ENCODE measurements around the gene OR51L1.
A peak's percentile ranks its signal among the peaks of the same experiment; 100 is the strongest.
"Not testable (repeated sequence)": the region's sequence is repeated elsewhere in the genome, so short reads cannot be mapped to it uniquely, and the experiment has no call there.

OR51L1 gene

GRCh38 chr11:4994551-4994950 is at the start of gene OR51L1:
Gene OR51L1, plus strand, starts transcription at chr11:4994851. Its CDS starts 4,132 bp downstream, at chr11:4998983.
- no peak for DNase-seq

- DNase-seq = no peak
Observed at GRCh38 chr11:4947505-4947904, 47.1 kb upstream of the OR51L1 start, which contains the start of gene OR51A4. Gene OR51A4, minus strand, starts transcription at chr11:4947605. Its CDS starts 505 bp downstream, at chr11:4947100.

- not testable (repeated sequence) for DNase-seq
Observed at GRCh38 chr11:4955613-4956012, 39.0 kb upstream of the OR51L1 start, which contains the start of gene OR51A2. Gene OR51A2, minus strand, starts transcription at chr11:4955713. Its CDS starts 0 bp downstream, at chr11:4955713.

GRCh38 chr11:4957396-4957795 is 37.3 kb upstream of the OR51L1 start:
- no peak for DNase-seq

- no peak for DNase-seq
Observed at GRCh38 chr11:4960877-4961276, 33.8 kb upstream of the OR51L1 start.

GRCh38 chr11:4962816-4963215 is 31.8 kb upstream of the OR51L1 start:
- DNase-seq = no peak

GRCh38 chr11:4975436-4975835 is 19.2 kb upstream of the OR51L1 start:
- no peak for DNase-seq

GRCh38 chr11:4979036-4979435 is 15.6 kb upstream of the OR51L1 start:
- no peak for DNase-seq

GRCh38 chr11:4982678-4983077 is 12.0 kb upstream of the OR51L1 start:
- DNase-seq = no peak

- no peak for DNase-seq
Observed at GRCh38 chr11:4983841-4984240, 10.8 kb upstream of the OR51L1 start.

GRCh38 chr11:4991060-4991459 is 3.6 kb upstream of the OR51L1 start:
- DNase-seq = no peak

- DNase-seq = peak; percentile 20 to 65
Observed at GRCh38 chr11:5004424-5005274, 10.0 kb downstream of the OR51L1 start.

GRCh38 chr11:5007561-5007960 is 12.9 kb downstream of the OR51L1 start:
- DNase-seq = no peak

- DNase-seq = no peak
Observed at GRCh38 chr11:5011254-5011653, 16.6 kb downstream of the OR51L1 start.

- no peak for DNase-seq
Observed at GRCh38 chr11:5013012-5013411, 18.4 kb downstream of the OR51L1 start.

- no peak for DNase-seq
Observed at GRCh38 chr11:5021996-5022395, 27.3 kb downstream of the OR51L1 start.

- no peak for DNase-seq
Observed at GRCh38 chr11:5036669-5037068, 42.0 kb downstream of the OR51L1 start.

GRCh38 chr11:5037926-5038325 is 43.3 kb downstream of the OR51L1 start:
- DNase-seq = no peak

GRCh38 chr11:5038341-5038740 is 43.7 kb downstream of the OR51L1 start:
- no peak for DNase-seq

GRCh38 chr11:5040876-5041275 is 46.2 kb downstream of the OR51L1 start:
- DNase-seq = no peak

GRCh38 chr11:5042091-5042490 is 47.4 kb downstream of the OR51L1 start:
- no peak for DNase-seq

GRCh38 chr11:5043380-5043779 is 48.7 kb downstream of the OR51L1 start:
- no peak for DNase-seq

- no peak for DNase-seq
Observed at GRCh38 chr11:5046226-5046625, 51.6 kb downstream of the OR51L1 start, which contains the start of gene OR52J3. Gene OR52J3, plus strand, starts transcription at chr11:5046526. Its CDS starts 0 bp downstream, at chr11:5046526.

- DNase-seq = no peak
Observed at GRCh38 chr11:5046754-5047330, 52.2 kb downstream of the OR51L1 start.
